CD4-positive, alpha-beta T cell treated with Interleukin-15 for 1 hour (primary cell): ENCODE data around the gene NEURL1.
A peak's percentile ranks its signal among the peaks of the same experiment; 100 is the strongest.
"Not testable (repeated sequence)": the region's sequence is repeated elsewhere in the genome, so short reads cannot be mapped to it uniquely, and the experiment has no call there.

Experiments used
- DNase-seq: peaks from one replicate; pipeline ENCODE4 v3.0.0-alpha.2; 2020

Gene NEURL1

DNA sequence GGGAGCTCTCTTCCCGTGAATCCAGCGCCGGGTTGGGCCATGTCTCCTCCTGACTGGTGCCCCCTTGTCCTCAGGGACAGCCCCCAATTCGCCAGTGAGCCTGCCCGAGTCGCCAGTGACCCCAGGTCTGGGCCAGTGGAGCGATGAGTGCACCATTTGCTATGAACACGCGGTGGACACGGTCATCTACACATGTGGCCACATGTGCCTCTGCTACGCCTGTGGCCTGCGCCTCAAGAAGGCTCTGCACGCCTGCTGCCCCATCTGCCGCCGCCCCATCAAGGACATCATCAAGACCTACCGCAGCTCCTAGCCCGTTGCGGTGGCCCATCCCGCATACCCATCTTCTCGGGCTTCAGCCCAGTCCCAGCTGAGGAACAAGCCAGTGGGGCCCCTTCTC lies 96.6 kb downstream of the NEURL1 start:
- no peak for DNase-seq

DNA sequence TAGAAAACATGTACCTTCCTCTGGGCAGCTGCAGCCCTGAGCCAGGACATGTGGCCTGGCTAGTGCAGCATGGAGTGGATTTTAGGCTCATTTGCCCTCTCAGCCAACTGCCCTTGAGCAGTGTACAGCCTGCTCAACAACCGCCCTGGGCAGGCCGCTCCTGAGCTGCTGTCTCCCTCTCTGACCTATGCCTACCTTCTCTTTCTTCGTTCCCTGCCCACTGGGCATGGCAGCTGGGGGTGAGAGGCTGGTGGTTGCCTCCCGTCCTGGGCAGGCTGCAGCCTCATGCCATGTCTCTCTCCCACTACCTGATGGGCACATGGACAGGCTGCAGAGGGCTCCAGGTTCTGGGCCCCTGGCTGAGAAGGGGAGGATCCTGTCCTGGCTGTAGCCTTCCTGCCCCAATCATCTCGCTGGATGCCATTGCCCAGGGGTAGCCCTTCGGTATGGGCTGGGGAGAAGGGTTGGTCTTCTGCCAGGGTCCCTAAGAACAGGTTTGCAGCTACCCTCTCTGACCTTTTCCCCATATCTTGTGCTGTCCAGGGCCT lies 97.3 kb downstream of the NEURL1 start:
- no peak for DNase-seq

GRCh38 chr10:103592186-103593021 lies 98.9 kb downstream of the NEURL1 start:
- DNase-seq, result peak; percentile 19

GRCh38 chr10:103593022-103593570 lies 99.6 kb downstream of the NEURL1 start:
- no peak for DNase-seq

DNA sequence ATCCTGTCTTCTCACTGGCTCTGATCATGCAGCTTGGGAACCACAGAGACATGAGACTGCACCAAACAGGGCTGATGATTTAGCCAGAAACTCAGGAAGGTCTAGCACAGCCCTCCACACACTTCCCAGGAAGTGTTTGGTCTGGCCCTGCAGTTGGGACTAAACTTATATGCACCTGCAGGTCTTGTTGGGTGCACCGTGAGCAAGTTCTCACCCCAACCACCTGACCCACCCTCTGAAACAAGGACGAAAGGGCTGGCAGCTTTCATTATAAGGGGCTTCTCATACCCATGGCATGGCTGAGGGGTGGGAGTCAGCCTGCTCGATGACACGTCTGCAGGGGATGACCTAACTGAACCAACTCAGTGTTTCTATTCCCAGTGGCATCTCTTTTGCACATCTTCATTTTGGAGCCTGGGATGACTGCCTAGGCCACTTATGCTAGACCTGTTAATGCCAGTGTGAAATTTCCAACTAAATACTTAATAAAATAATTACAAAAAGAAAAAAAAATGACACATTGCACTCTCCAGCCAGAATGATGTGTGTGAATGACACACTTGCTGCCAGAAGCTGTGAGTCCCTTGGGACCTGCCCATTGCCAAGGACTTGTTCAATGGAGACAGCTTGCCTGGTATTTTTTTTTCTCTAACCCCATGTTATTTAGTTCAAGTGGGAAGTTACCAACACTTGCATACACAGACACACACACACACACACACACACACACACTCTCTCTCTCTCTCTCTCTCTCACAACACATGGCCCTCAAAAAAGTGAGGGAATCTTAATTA lies 102.6 kb downstream of the NEURL1 start:
- DNase-seq, result no peak

GRCh38 chr10:103597003-103597402 lies 103.5 kb downstream of the NEURL1 start:
- DNase-seq, result no peak

GRCh38 chr10:103598654-103599115 lies 105.2 kb downstream of the NEURL1 start:
- DNase-seq, result no peak

GRCh38 chr10:103599211-103599610 lies 105.7 kb downstream of the NEURL1 start:
- no peak for DNase-seq

DNA sequence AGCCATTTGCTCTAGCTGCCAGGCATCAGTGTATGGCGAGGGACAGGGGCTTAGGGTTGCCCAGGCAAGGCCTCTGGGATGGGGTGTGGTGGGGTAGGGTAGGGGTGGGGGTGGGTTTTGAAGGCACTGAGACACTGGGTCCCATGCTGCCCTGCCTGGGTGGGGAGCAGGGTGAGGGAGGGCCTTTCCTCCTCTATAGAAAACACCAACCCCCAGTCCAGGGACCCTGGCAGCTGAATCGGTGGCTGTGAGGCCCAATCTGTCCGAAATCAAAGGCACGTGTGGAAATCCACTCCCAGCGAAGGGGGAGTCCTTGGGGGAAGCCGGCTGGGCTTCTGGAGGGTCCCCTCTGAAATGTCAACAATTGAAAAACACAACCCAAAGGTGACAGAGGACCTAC lies 106.4 kb downstream of the NEURL1 start:
- no peak for DNase-seq

GRCh38 chr10:103600325-103600724 lies 106.8 kb downstream of the NEURL1 start:
- no peak for DNase-seq

DNA sequence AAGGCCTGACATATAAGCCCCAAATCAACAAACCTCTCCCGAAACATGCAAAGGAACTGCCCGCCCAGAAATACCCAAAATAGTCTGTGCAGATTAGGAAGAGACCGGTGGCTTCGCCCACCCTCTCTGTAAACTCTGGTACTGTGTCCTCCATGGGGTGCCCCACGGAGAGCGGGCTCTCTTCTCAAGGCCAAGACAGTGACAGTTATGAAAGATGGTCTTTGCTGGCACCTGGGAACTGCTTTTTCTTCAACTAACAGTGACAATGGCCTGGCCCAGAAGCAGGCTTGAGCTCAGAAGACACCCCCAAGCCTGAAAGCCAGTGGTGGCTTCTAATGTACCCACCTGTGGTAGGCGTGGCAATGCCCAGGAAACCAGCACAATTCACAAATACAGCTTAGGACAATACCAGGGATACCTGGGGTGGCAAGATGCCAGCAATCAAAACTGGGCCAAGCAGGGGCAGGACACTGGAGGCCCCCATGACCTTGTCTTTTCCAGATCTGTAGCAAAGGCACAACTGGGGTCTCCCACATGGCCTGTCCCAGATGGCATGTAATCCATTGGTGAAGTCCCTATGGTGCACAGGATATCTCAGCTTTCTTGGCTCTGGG lies 107.6 kb downstream of the NEURL1 start:
- no peak for DNase-seq

GRCh38 chr10:103602028-103602851 lies 108.7 kb downstream of the NEURL1 start:
- DNase-seq, result no peak

GRCh38 chr10:103602852-103603155 lies 109.3 kb downstream of the NEURL1 start:
- DNase-seq, result no peak

DNA sequence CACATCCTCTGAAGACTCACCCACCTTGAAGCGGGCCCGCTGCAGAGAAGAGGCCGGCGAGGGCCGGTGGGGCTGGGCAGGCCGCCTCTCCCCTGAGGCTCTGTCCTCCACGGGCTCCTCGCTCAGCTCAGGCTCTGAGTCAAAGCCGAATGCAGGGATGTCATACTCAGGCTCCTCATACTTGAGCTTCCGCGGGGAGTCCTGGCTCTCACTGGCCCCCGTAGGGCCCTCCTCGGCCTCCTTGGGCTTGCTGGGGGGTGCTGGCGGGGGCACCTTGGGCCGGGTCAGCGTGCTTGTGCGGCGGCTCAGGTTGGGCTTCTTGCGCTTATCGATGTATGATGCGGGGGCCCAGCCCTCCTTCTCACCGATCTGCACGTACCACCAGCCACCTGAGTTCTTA lies 109.9 kb downstream of the NEURL1 start:
- no peak for DNase-seq

- no peak for DNase-seq
Measured at GRCh38 chr10:103605359-103606096, 112.0 kb downstream of the NEURL1 start.

DNA sequence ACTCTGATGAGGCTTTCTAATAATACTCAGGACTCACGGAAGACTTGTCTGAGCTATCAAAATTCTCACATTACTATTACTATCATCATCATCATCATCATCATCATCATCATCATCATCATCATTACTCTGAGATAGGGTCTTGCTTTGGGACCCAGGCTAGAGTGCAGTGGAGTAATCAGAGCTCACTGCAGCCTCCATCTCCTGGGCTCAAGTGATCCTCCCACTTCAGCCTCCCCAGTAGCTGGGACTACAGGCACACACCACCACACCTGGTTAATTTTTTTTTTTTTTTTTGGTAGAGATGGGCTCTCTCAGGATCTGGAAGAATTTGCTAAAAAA lies 112.6 kb downstream of the NEURL1 start:
- not testable (repeated sequence) for DNase-seq

DNA sequence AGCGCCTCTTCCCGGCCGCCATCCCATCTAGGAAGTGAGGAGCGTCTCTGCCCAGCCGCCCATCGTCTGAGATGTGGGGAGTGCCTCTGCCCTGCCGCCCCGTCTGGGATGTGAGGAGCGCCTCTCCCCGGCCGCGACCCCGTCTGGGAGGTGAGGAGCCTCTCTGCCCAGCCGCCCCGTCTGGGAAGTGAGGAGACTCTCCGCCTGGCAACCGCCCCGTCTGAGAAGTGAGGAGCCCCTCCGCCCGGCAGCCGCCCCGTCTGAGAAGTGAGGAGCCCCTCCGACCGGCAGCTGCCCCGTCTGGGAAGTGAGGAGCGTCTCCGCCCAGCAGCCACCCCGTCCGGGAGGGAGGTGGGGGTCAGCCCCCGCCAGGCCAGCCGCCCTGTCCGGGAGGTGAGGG lies 113.5 kb downstream of the NEURL1 start:
- DNase-seq, result not testable (repeated sequence)

DNA sequence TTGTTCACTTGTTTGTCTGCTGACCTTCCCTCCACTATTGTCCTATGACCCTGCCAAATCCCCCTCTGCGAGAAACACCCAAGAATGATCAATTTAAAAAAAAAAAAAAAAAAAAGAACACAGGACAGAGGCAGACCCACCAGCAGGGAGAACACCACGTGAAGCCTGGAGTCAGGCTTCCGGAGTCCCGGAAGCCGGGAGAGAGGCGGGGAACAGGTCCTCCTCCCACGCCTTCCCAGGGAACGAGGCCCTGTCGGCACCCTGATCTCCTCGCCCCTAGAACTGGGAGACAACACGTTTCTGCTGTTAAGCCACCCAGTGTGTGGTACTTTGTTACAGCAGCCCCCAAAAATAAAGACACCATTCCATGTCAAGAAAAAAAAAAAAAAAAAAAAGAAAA lies 114.6 kb downstream of the NEURL1 start:
- DNase-seq, result not testable (repeated sequence)

GRCh38 chr10:103609231-103610082 lies 116.0 kb downstream of the NEURL1 start:
- no peak for DNase-seq

DNA sequence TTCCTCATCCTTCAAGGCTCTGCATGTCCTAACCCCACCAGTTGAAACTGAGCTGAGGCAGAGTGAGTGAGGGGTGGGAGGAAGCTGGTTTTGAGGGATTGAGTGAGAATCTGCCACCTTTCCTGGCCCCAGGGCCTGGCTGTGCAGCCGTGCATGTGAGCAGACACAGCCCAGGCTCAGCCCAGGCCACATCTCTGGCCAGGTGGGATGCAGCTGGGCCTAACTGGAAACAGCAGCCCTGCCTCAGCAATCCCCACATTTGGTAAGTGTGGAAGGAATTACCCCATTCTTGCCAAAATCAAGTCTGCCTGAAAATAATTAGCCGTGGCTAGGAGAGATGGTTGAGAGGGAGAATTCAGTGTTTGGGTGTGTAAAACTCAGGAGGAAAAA lies 116.6 kb downstream of the NEURL1 start:
- no peak for DNase-seq
